Measurements from ENCODE around the gene DDR2.

GRCh38 chr1:162587347-162587746 lies 44.9 kb upstream of the DDR2 start:
- TF ChIP-seq POLR2A (IDR thresholded peaks at IDR 0.05; ENCODE audit: low read length): no peak
- no peak for TF ChIP-seq GATA1 (IDR thresholded peaks at IDR 0.05; ENCODE audit: low read depth, low read length)

All from erythroblast (primary cell).